CD4-positive, alpha-beta T cell (primary cell): ENCODE measurements around the gene DLX3. TPM values are rescaled to one million over a fixed set of nuclear protein-coding genes. Genes with fewer than 3 reads are reported as not detected.
A peak's percentile ranks its signal among the peaks of the same experiment; 100 is the strongest.

Experiments
- ATAC-seq: fragments of 200-7000 bp; cut with Tn5 transposase; one replicate; pipeline ENCODE4 v1.10.0; 2022; ENCODE audit warnings: mild to moderate bottlenecking; ENCODE audit not compliant: poor library complexity
- CTCF ChIA-PET: fragments of 350-600 bp; sonication (Branson Sonifier 250); formaldehyde crosslinking; loops from one replicate; lab custom pipeline; 2021; ENCODE audit warnings: antibody characterized with exemption, inconsistent platforms; lab: Charles Lee
- POLR2A ChIA-PET: fragments of 350-600 bp; sonication (Branson Sonifier 250); formaldehyde crosslinking; loops from one replicate; lab custom pipeline; 2021; ENCODE audit warnings: antibody characterized with exemption, inconsistent platforms; lab: Charles Lee
- DNase-seq, 14 experiments: peaks; one replicate each; pipeline ENCODE4 v3.0.0-alpha.2; 2013 to 2020; ENCODE audit warnings: mixed read lengths in 2 of 14
- H3K27ac ChIP-seq, 2 donors: one replicate each; pipeline versions ENCODE4 v1.5.1 to v1.7.0; 2013; ENCODE audit warnings: low read length in 2 of 2, low read depth in 1 of 2, mild to moderate bottlenecking in 1 of 2
- H3K27me3 ChIP-seq, 2 experiments: 1 replicate in 1 of 2; 2 replicates in 1 of 2; pipeline versions ENCODE4 v1.6.1 to v1.7.0; 2013; ENCODE audit warnings: low read length in 2 of 2, control low read depth in 1 of 2, mild to moderate bottlenecking in 1 of 2, moderate library complexity in 1 of 2; ENCODE audit not compliant: insufficient read depth in 2 of 2, control insufficient read depth in 1 of 2
- H3K36me3 ChIP-seq: one replicate; pipeline ENCODE4 v1.6.1; 2013; ENCODE audit warnings: low read length, control low read depth; ENCODE audit not compliant: insufficient read depth
- H3K4me1 ChIP-seq: one replicate; pipeline ENCODE4 v1.6.1; 2013; ENCODE audit warnings: low read length, control low read depth; ENCODE audit not compliant: insufficient read depth
- H3K4me3 ChIP-seq: one replicate; pipeline ENCODE4 v1.5.1; 2013; ENCODE audit warnings: mild to moderate bottlenecking, low read length, moderate library complexity
- H3K9me3 ChIP-seq, 2 experiments: 1 replicate in 1 of 2; 2 replicates in 1 of 2; pipeline versions ENCODE4 v1.6.1 to v1.7.0; 2013; ENCODE audit warnings: low read length in 2 of 2, mild to moderate bottlenecking in 2 of 2, control low read depth in 1 of 2, moderate library complexity in 1 of 2; ENCODE audit not compliant: control insufficient read depth in 1 of 2, insufficient read depth in 1 of 2
- H3K27ac Mint-ChIP-seq: one replicate; pipeline ENCODE4 v1.8.0; 2020; ENCODE audit warnings: mixed read lengths
- H3K27me3 Mint-ChIP-seq: one replicate; pipeline ENCODE4 v1.8.0; 2021; ENCODE audit warnings: mixed read lengths
- H3K36me3 Mint-ChIP-seq: one replicate; pipeline ENCODE4 v1.8.0; 2021; ENCODE audit warnings: low read depth, mixed read lengths
- H3K4me1 Mint-ChIP-seq: one replicate; pipeline ENCODE4 v1.8.0; 2021; ENCODE audit warnings: low read depth, mixed read lengths
- H3K4me3 Mint-ChIP-seq: one replicate; pipeline ENCODE4 v1.8.0; 2020; ENCODE audit warnings: mild to moderate bottlenecking, mixed read lengths
- H3K9me3 Mint-ChIP-seq: one replicate; pipeline ENCODE4 v1.8.0; 2020; ENCODE audit warnings: mixed read lengths
- CTCF ChIP-seq: fragments of 200-600 bp; IDR thresholded peaks from one replicate; pipeline ENCODE4 v1.8.0; 2022; ENCODE audit warnings: antibody characterized with exemption, mild to moderate bottlenecking
- intact Hi-C, 2 experiments: fragments of 100-400 bp; cut with DNase I in 1 of 2; cut with micrococcal nuclease in 1 of 2; formaldehyde crosslinking; loops; one replicate each; pipeline versions ENCODE4 v1.15.1 to v1.9.0; 2023 to 2025; cut with DNase I, micrococcal nuclease
- total RNA-seq, 174 experiments: library from RNA in 2 of 174; stranded (reverse) in 2 of 174; gene quantifications; one replicate each; pipeline ENCODE4 v1.2.3 and lab custom pipeline; 2021 to 2026

Gene DLX3
- total RNA-seq, 2 experiments from 2014 or later: not detected

GRCh38 chr17:49973271-49973615 is 21.8 kb downstream of the DLX3 start:
- H3K4me1 Mint-ChIP-seq: peaks cover 37% of the 10 kb centered on the region
- DNase-seq (no peak), ATAC-seq (no peak)
- Histone ChIP-seq H3K27me3 (peaks cover 68 to 72% of the 10 kb centered on the region in 2 experiments), H3K4me1 (peaks cover 42% of the 10 kb centered on the region), H3K9me3 (peaks cover 0 to 36% of the 10 kb centered on the region in 2 experiments), H3K27ac (no peak overlapping the region), H3K4me3 (no peak overlapping the region), H3K36me3 (no peaks in the 10 kb centered on the region)
- CTCF ChIA-PET: interaction anchor here (0.9 to 1.1 kb wide), 4 partner anchors 21 to 25 kb away, joined by 3 to 6 read pairs (median 4); no protein-coding TSS in a partner anchor
- intact Hi-C loops: no loop called here
- peaks cover 75% of the 10 kb centered on the region for H3K27me3 Mint-ChIP-seq
- no peaks in the 10 kb centered on the region for H3K36me3 Mint-ChIP-seq
- H3K27ac Mint-ChIP-seq: no peak overlapping the region
- TF ChIP-seq CTCF: no peak
- peak overlapping the region; percentile 16 for H3K4me3 Mint-ChIP-seq
- POLR2A ChIA-PET: interaction anchor here (0.9 kb wide), 1 partner anchor 123 kb away, joined by 3 read pairs; no protein-coding TSS in a partner anchor
- no peaks in the 10 kb centered on the region for H3K9me3 Mint-ChIP-seq

- Histone ChIP-seq H3K27ac (no peak overlapping the region), H3K9me3 (peaks cover 0 to 36% of the 10 kb centered on the region in 2 experiments), H3K27me3 (peaks cover 67 to 68% of the 10 kb centered on the region in 2 experiments), H3K36me3 (no peaks in the 10 kb centered on the region), H3K4me1 (peaks cover 45% of the 10 kb centered on the region), H3K4me3 (no peak overlapping the region)
- DNase-seq (no peak), ATAC-seq (no peak)
- Mint-ChIP-seq H3K9me3 (no peaks in the 10 kb centered on the region), H3K4me3 (peak overlapping the region; percentile 38), H3K27ac (no peak overlapping the region), H3K4me1 (peaks cover 42% of the 10 kb centered on the region), H3K36me3 (no peaks in the 10 kb centered on the region), H3K27me3 (peaks cover 80% of the 10 kb centered on the region)
- intact Hi-C loops: no loop called here
- CTCF ChIA-PET: interaction anchor here (0.9 to 1.1 kb wide), 4 partner anchors 20 to 25 kb away, joined by 3 to 6 read pairs (median 4); no protein-coding TSS in a partner anchor
- no peak for TF ChIP-seq CTCF
- POLR2A ChIA-PET: no interaction called here
Observed at GRCh38 chr17:49972486-49973270, 22.3 kb downstream of the DLX3 start.

- ChIA-PET CTCF (interaction anchor here (1.1 kb wide), 1 partner anchor 26 kb away, joined by 5 read pairs; no protein-coding TSS in a partner anchor), POLR2A (no interaction called here)
- Mint-ChIP-seq H3K4me1 (peaks cover 47% of the 10 kb centered on the region), H3K9me3 (no peaks in the 10 kb centered on the region), H3K27me3 (peaks cover 85% of the 10 kb centered on the region), H3K36me3 (no peaks in the 10 kb centered on the region), H3K27ac (no peak overlapping the region), H3K4me3 (peak overlapping the region; percentile 38)
- Histone ChIP-seq H3K36me3 (no peaks in the 10 kb centered on the region), H3K4me3 (no peak overlapping the region), H3K27me3 (peaks cover 64 to 71% of the 10 kb centered on the region in 2 experiments), H3K27ac (no peak overlapping the region), H3K4me1 (peaks cover 45% of the 10 kb centered on the region), H3K9me3 (peaks cover 0 to 36% of the 10 kb centered on the region in 2 experiments)
- DNase-seq (no peak), ATAC-seq (no peak)
- no peak for TF ChIP-seq CTCF
- intact Hi-C loops: no loop called here
Observed at GRCh38 chr17:49971848-49972485, 23.1 kb downstream of the DLX3 start.
